HepG2 (cell line): ENCODE data around the gene NRSN2. TPM values are rescaled to one million over a fixed set of nuclear protein-coding genes. Genes with fewer than 3 reads are reported as not detected.
A peak's percentile ranks its signal among the peaks of the same experiment; 100 is the strongest.

Source experiments
- ATM ChIP-seq: fragments of 450-650 bp; IDR thresholded peaks from 2 replicates; pipeline ENCODE4 v1.7.1; 2017; ENCODE audit warnings: mild to moderate bottlenecking, borderline replicate concordance
- BHLHE40 ChIP-seq: IDR thresholded peaks from 2 replicates; pipeline ENCODE4 v1.6.1; 2011; ENCODE audit warnings: low read length, improper control_type of control experiment
- HNRNPH1 ChIP-seq: fragments of 200-400 bp; formaldehyde crosslinking; optimal IDR thresholded peaks from 2 replicates; pipeline ENCODE3; 2017; ENCODE audit warnings: mild to moderate bottlenecking, low read depth, low read length
- NRL ChIP-seq: sonication (generic); formaldehyde crosslinking; IDR thresholded peaks from 2 replicates; pipeline ENCODE4 v1.5.0; 2020; ENCODE audit warnings: missing genetic modification reagents, mild to moderate bottlenecking, moderate library complexity, borderline replicate concordance
- PAF1 ChIP-seq: IDR thresholded peaks from 2 replicates; pipeline ENCODE4 v1.6.1; 2016; ENCODE audit warnings: missing genetic modification reagents, missing compliant biosample characterization
- POGK ChIP-seq: sonication (generic); formaldehyde crosslinking; conservative IDR thresholded peaks from 2 replicates; pipeline ENCODE4 v1.8.0; 2022; ENCODE audit warnings: mild to moderate bottlenecking, moderate library complexity, missing genetic modification reagents
- RBAK ChIP-seq: sonication (generic); formaldehyde crosslinking; IDR thresholded peaks from 2 replicates; pipeline ENCODE4 v1.5.1; 2020; ENCODE audit warnings: mild to moderate bottlenecking, missing genetic modification reagents
- SP4 ChIP-seq: sonication (generic); formaldehyde crosslinking; IDR thresholded peaks from 2 replicates; pipeline ENCODE4 v1.8.1; 2023; ENCODE audit warnings: mild to moderate bottlenecking, missing genetic modification reagents
- TP53 ChIP-seq: sonication (generic); formaldehyde crosslinking; conservative IDR thresholded peaks from 2 replicates; pipeline ENCODE4 v1.4.0; 2020; ENCODE audit warnings: missing genetic modification reagents
- UBTF ChIP-seq: sonication (generic); formaldehyde crosslinking; IDR thresholded peaks from 2 replicates; pipeline ENCODE4 v1.4.0; 2020; ENCODE audit warnings: mild to moderate bottlenecking, missing genetic modification reagents
- ZNF512 ChIP-seq: sonication (generic); formaldehyde crosslinking; IDR thresholded peaks from 2 replicates; pipeline ENCODE4 v1.4.0; 2020; ENCODE audit warnings: mild to moderate bottlenecking, missing genetic modification reagents
- polyA plus RNA-seq, 8 experiments: library from polyadenylated mRNA; depleted of rRNA in 3 of 8; stranded (reverse) in 7 of 8; unstranded in 1 of 8; fragments of >200 nt; fragmentation: Illumina TruSeq in 4 of 8; extraction: Trizol in 4 of 8; gene quantifications; 2 replicates each; pipeline versions ENCODE4 v1.2.1 to v1.2.3, GENCODE V29; 2011 to 2016; ENCODE audit warnings: low read depth in 4 of 8, missing spikeins in 1 of 8, mixed read lengths in 1 of 8; ENCODE audit not compliant: insufficient read depth in 1 of 8
- total RNA-seq, 5 experiments: library from RNA; depleted of rRNA; stranded (reverse); fragments of >200 nt; fragmentation: Illumina TruSeq; extraction: Trizol; gene quantifications; 2 replicates each; pipeline ENCODE4 v1.2.3, GENCODE V29; 2016; ENCODE audit warnings: low read depth in 1 of 5

NRSN2 gene
- total and polyA plus RNA-seq, 2 of the 13 experiments (the other 11 are each of a cell fraction or from before 2014, with no cell fraction given), result 32.3 to 49.4 TPM

- no peak for TF ChIP-seq TP53
- no peak for TF ChIP-seq UBTF (CRISPR knock-in tag)
- peak; percentile 73; the same call in 1 of the 2 replicates for TF ChIP-seq PAF1
- no peak for TF ChIP-seq ZNF512
- TF ChIP-seq NRL (CRISPR knock-in tag), result 0 out of 2 replicates have a peak, but pooled peaks have one; percentile 31
- no peak for TF ChIP-seq BHLHE40
- TF ChIP-seq ATM, result no peak
- TF ChIP-seq POGK (CRISPR knock-in tag), result no peak
- no peak for TF ChIP-seq RBAK (CRISPR knock-in tag)
- no peak for TF ChIP-seq SP4 (CRISPR knock-in tag)
- no peak for TF ChIP-seq HNRNPH1
Measured at GRCh38 chr20:383889-384288, 37.0 kb downstream of the NRSN2 start (continued).
